ENCODE data around the gene GARIN5A.

Gene GARIN5A

GRCh38 chr19:50476224-50476906, at the start of gene GARIN5A, which contains the start of gene EMC10:
GARIN5A (minus strand) TSS chr19:50476848; CDS start chr19:50476388, 460 bp downstream.
EMC10 (plus strand) TSS chr19:50476507; CDS start chr19:50476545, 38 bp downstream.
- no peak for FAIRE-seq

GRCh38 chr19:50522881-50523280, 46.2 kb upstream of the GARIN5A start:
- FAIRE-seq = no peak

GRCh38 chr19:50520822-50521465, 44.3 kb upstream of the GARIN5A start:
- no peak for FAIRE-seq

GRCh38 chr19:50519006-50519575, 42.4 kb upstream of the GARIN5A start:
- no peak for FAIRE-seq

- no peak for FAIRE-seq
Measured at GRCh38 chr19:50518091-50519005, 41.7 kb upstream of the GARIN5A start.

GRCh38 chr19:50517704-50518075, 41.0 kb upstream of the GARIN5A start:
- no peak for FAIRE-seq

GRCh38 chr19:50516964-50517703, 40.5 kb upstream of the GARIN5A start:
- FAIRE-seq = no peak

- no peak for FAIRE-seq
Measured at GRCh38 chr19:50516456-50516855, 39.8 kb upstream of the GARIN5A start.

GRCh38 chr19:50515168-50515561, 38.5 kb upstream of the GARIN5A start:
- FAIRE-seq = no peak

GRCh38 chr19:50514346-50515167, 37.9 kb upstream of the GARIN5A start:
- no peak for FAIRE-seq

GRCh38 chr19:50513746-50514345, 37.2 kb upstream of the GARIN5A start, which contains the start of gene ASPDH:
ASPDH (minus strand) TSS chr19:50513913; CDS start chr19:50513823, 90 bp downstream.
- no peak for FAIRE-seq

GRCh38 chr19:50512999-50513745, 36.5 kb upstream of the GARIN5A start:
- FAIRE-seq = no peak

- FAIRE-seq = no peak
Measured at GRCh38 chr19:50512112-50512998, 35.7 kb upstream of the GARIN5A start.

GRCh38 chr19:50511069-50511822, 34.6 kb upstream of the GARIN5A start, which contains the start of gene JOSD2:
JOSD2 (minus strand) TSS chr19:50511191; CDS start chr19:50510431, 760 bp downstream.
- peak; percentile 60 for FAIRE-seq

- FAIRE-seq = no peak
Measured at GRCh38 chr19:50510700-50511068, 34.0 kb upstream of the GARIN5A start.

GRCh38 chr19:50510121-50510670, 33.5 kb upstream of the GARIN5A start:
- no peak for FAIRE-seq

GRCh38 chr19:50509366-50509765, 32.7 kb upstream of the GARIN5A start:
- no peak for FAIRE-seq

- FAIRE-seq = no peak
Measured at GRCh38 chr19:50508843-50509190, 32.2 kb upstream of the GARIN5A start.
